ENCODE measurements around the gene NRTN.
"Not testable (repeated sequence)": the region's sequence is repeated elsewhere in the genome, so short reads cannot be mapped to it uniquely, and the experiment has no call there.

The NRTN gene

GRCh38 chr19:5847846-5848245 lies 43.0 kb downstream of the NRTN start:
- H3K4me3 Mint-ChIP-seq; H3K27ac Mint-ChIP-seq; intact Hi-C loops (cut with micrococcal nuclease); H3K4me1 Mint-ChIP-seq (ENCODE audit: low read depth); H3K36me3 Mint-ChIP-seq (ENCODE audit: low read depth); H3K27me3 Mint-ChIP-seq; H3K9me3 Mint-ChIP-seq: not testable (repeated sequence)

GRCh38 chr19:5848621-5849020 lies 43.8 kb downstream of the NRTN start:
- H3K27me3 Mint-ChIP-seq: peaks cover 11% of the 10 kb centered on the region
- intact Hi-C loops (cut with micrococcal nuclease); H3K4me3 Mint-ChIP-seq; H3K9me3 Mint-ChIP-seq; H3K36me3 Mint-ChIP-seq (ENCODE audit: low read depth); H3K4me1 Mint-ChIP-seq (ENCODE audit: low read depth); H3K27ac Mint-ChIP-seq: not testable (repeated sequence)

- H3K4me1 Mint-ChIP-seq (ENCODE audit: low read depth): no peaks in the 10 kb centered on the region
- no peaks in the 10 kb centered on the region for H3K9me3 Mint-ChIP-seq
- no peak overlapping the region for H3K4me3 Mint-ChIP-seq
- intact Hi-C loops (cut with micrococcal nuclease): no loop called here
- no peaks in the 10 kb centered on the region for H3K36me3 Mint-ChIP-seq (ENCODE audit: low read depth)
- peaks cover 14% of the 10 kb centered on the region for H3K27me3 Mint-ChIP-seq
- H3K27ac Mint-ChIP-seq: no peak overlapping the region
These were observed 45.3 kb downstream of the NRTN start for GRCh38 chr19:5850189-5850588.

GRCh38 chr19:5850743-5851293 lies 46.0 kb downstream of the NRTN start:
- H3K27me3 Mint-ChIP-seq: peaks cover 14% of the 10 kb centered on the region
- H3K27ac Mint-ChIP-seq: no peak overlapping the region
- H3K4me1 Mint-ChIP-seq (ENCODE audit: low read depth): no peaks in the 10 kb centered on the region
- intact Hi-C loops (cut with micrococcal nuclease): no loop called here
- no peak overlapping the region for H3K4me3 Mint-ChIP-seq
- no peaks in the 10 kb centered on the region for H3K9me3 Mint-ChIP-seq
- H3K36me3 Mint-ChIP-seq (ENCODE audit: low read depth): no peaks in the 10 kb centered on the region

- H3K36me3 Mint-ChIP-seq (ENCODE audit: low read depth): no peaks in the 10 kb centered on the region
- H3K27me3 Mint-ChIP-seq: peaks cover 14% of the 10 kb centered on the region
- H3K4me3 Mint-ChIP-seq: no peak within 1 kb of the TSS
- no peak within 1 kb of the TSS for H3K27ac Mint-ChIP-seq
- H3K9me3 Mint-ChIP-seq: no peaks in the 10 kb centered on the region
- intact Hi-C loops (cut with micrococcal nuclease): no loop called here
- H3K4me1 Mint-ChIP-seq (ENCODE audit: low read depth): no peaks in the 10 kb centered on the region
These were observed 46.4 kb downstream of the NRTN start, which contains the start of gene FUT3 for GRCh38 chr19:5851302-5851701. FUT3 (minus strand) TSS chr19:5851449.

DNA sequence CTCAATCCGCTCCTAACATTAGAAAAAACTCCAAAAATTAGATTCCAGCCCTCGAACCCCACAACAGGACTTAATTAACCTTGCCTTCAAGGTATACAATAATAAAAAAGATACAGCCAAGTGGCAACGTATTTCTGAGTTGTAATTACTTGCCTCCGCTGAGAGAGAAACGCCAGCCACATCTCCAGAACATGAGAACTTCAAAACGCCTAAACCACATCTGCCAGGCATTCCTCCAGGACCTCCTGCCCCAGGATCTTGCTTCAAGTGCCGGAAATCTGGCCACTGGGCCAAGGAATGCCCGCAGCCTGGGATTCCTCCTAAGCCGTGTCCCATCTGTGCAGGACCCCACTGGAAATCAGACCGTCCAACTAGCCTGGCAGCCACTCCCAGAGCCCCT lies 49.3 kb downstream of the NRTN start:
- intact Hi-C loops (cut with micrococcal nuclease); H3K4me3 Mint-ChIP-seq; H3K4me1 Mint-ChIP-seq (ENCODE audit: low read depth); H3K27ac Mint-ChIP-seq; H3K36me3 Mint-ChIP-seq (ENCODE audit: low read depth); H3K9me3 Mint-ChIP-seq: not testable (repeated sequence)
- peaks cover 16% of the 10 kb centered on the region for H3K27me3 Mint-ChIP-seq

- H3K4me1 Mint-ChIP-seq (ENCODE audit: low read depth); H3K9me3 Mint-ChIP-seq; H3K27ac Mint-ChIP-seq; intact Hi-C loops (cut with micrococcal nuclease); H3K4me3 Mint-ChIP-seq; H3K36me3 Mint-ChIP-seq (ENCODE audit: low read depth): not testable (repeated sequence)
- H3K27me3 Mint-ChIP-seq: peaks cover 18% of the 10 kb centered on the region
These were observed 50.3 kb downstream of the NRTN start for GRCh38 chr19:5855151-5855550.

- H3K4me3 Mint-ChIP-seq: no peak overlapping the region
- H3K27ac Mint-ChIP-seq: no peak overlapping the region
- intact Hi-C loops (cut with micrococcal nuclease): no loop called here
- H3K4me1 Mint-ChIP-seq (ENCODE audit: low read depth): no peaks in the 10 kb centered on the region
- no peaks in the 10 kb centered on the region for H3K9me3 Mint-ChIP-seq
- peaks cover 18% of the 10 kb centered on the region for H3K27me3 Mint-ChIP-seq
- H3K36me3 Mint-ChIP-seq (ENCODE audit: low read depth): no peaks in the 10 kb centered on the region
These were observed 52.6 kb downstream of the NRTN start for GRCh38 chr19:5857203-5858081.

GRCh38 chr19:5863030-5863665 lies 58.3 kb downstream of the NRTN start:
- H3K9me3 Mint-ChIP-seq: no peaks in the 10 kb centered on the region
- no peaks in the 10 kb centered on the region for H3K4me1 Mint-ChIP-seq (ENCODE audit: low read depth)
- peaks cover 5% of the 10 kb centered on the region for H3K27me3 Mint-ChIP-seq
- intact Hi-C loops (cut with micrococcal nuclease): no loop called here
- no peak overlapping the region for H3K27ac Mint-ChIP-seq
- H3K36me3 Mint-ChIP-seq (ENCODE audit: low read depth): no peaks in the 10 kb centered on the region
- H3K4me3 Mint-ChIP-seq: no peak overlapping the region

- no peaks in the 10 kb centered on the region for H3K9me3 Mint-ChIP-seq
- no peaks in the 10 kb centered on the region for H3K36me3 Mint-ChIP-seq (ENCODE audit: low read depth)
- H3K4me1 Mint-ChIP-seq (ENCODE audit: low read depth): no peaks in the 10 kb centered on the region
- H3K4me3 Mint-ChIP-seq: no peak overlapping the region
- no peak overlapping the region for H3K27ac Mint-ChIP-seq
- peaks cover 5% of the 10 kb centered on the region for H3K27me3 Mint-ChIP-seq
- intact Hi-C loops (cut with micrococcal nuclease): no loop called here
These were observed 59.3 kb downstream of the NRTN start for GRCh38 chr19:5864013-5864720.

DNA sequence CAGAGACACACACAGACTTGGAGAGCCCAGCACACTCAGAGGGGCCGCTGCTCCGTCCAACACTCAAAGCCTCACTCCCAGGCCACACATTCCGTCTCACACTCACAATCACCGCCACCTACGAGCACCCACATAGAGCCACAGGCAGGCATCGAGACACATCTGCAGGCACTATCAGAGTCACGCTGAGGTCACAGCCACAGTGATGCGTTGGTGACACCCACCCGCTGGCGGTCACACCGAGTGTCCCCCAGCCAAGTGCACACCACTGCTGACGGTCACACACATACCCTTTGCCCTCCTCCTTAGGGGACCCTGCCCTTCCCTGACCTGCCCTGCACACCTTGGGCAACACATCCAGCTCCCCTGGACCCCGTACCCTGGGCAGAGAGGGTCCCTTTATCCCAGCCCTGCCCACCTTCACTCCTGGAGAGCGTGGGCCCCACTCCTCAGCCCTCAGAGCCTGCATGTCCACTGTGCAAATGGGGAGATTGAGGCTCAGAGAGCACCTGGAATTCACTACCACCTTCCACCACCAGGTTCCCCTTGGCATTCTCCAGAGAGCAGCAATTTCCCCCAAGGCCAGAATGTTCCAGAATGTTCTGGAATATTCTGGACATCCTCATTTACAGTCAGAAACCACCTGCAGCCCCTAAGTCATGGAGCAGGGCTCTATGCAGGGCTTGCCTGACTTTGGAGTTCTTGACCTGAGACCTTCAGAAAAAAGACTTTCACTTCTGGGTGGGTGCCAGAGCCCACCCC lies 60.0 kb downstream of the NRTN start:
- intact Hi-C loops (cut with micrococcal nuclease): no loop called here
- no peaks in the 10 kb centered on the region for H3K4me1 Mint-ChIP-seq (ENCODE audit: low read depth)
- no peaks in the 10 kb centered on the region for H3K36me3 Mint-ChIP-seq (ENCODE audit: low read depth)
- H3K9me3 Mint-ChIP-seq: no peaks in the 10 kb centered on the region
- H3K27me3 Mint-ChIP-seq: peaks cover 5% of the 10 kb centered on the region
- H3K4me3 Mint-ChIP-seq: no peak overlapping the region
- H3K27ac Mint-ChIP-seq: no peak overlapping the region

GRCh38 chr19:5865772-5866171 lies 60.9 kb downstream of the NRTN start:
- Mint-ChIP-seq H3K36me3 (ENCODE audit: low read depth) (no peaks in the 10 kb centered on the region), H3K9me3 (no peaks in the 10 kb centered on the region), H3K4me1 (ENCODE audit: low read depth) (no peaks in the 10 kb centered on the region), H3K27me3 (peaks cover 3% of the 10 kb centered on the region), H3K4me3 (no peak overlapping the region), H3K27ac (no peak overlapping the region)
- intact Hi-C loops (cut with micrococcal nuclease): no loop called here

DNA sequence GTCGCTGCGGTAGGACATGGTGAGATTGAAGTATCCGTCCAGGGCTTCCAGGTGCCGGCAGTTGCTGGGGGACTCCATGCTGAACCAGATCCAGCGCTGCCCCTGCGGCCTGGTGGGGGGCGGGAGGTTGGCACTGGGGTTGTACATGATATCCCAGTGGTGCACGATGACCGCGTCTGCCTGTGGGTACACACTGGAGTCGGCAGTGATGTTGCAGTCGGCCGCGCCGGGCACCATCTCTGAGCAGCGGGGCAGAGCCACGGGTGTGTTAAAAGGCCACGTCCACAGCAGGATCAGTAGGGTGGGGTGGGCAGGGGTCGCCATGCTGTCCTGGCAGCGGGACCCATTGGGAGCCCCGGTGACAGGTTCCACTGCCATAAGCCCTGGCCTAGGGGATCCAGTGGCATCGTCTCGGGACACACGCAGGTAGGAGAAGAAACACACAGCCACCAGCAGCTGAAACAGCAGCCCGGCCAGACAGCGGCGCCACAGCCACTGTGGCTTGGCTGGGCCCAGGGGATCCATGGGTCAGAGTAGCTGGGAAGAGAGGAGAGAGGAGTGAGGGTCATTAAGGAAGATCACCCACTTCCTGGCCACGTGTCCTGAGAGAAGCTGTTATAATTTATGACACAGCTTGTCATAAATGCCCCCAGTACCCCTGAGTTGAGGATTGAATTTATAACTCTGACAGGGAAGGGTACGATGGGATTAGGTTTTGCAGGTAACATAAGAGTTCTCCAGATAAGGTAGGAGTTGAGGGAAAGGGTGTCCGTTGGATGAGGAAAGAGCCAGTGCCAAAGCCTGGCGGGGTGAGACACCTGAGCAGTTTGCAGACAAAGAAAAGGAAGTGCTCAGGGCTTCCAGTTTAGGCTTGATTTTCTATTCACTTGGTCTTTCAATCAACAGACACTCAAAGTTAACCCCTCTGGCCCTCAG lies 62.6 kb downstream of the NRTN start:
- Mint-ChIP-seq H3K4me1 (ENCODE audit: low read depth) (no peaks in the 10 kb centered on the region), H3K36me3 (ENCODE audit: low read depth) (no peaks in the 10 kb centered on the region), H3K9me3 (no peaks in the 10 kb centered on the region), H3K27me3 (no peaks in the 10 kb centered on the region), H3K27ac (no peak overlapping the region), H3K4me3 (no peak overlapping the region)
- intact Hi-C loops (cut with micrococcal nuclease): no loop called here

All from dendritic cell treated with granulocyte-macrophage colony-stimulating factor and Interleukin-4, amounts not matched to agents 40 ng/mL and 50 ng/mL, for 4 days (primary cell).